ENCODE data around the gene CALHM6. TPM values are rescaled to one million over a fixed set of nuclear protein-coding genes. Genes with fewer than 3 reads are reported as not detected.

The CALHM6 gene
- total RNA-seq, 2 donors from 2014 or later, result 2.3 to 3.1 TPM

- Histone ChIP-seq H3K9me3 (no peaks in the 10 kb centered on the region), H3K4me1 (no peaks in the 10 kb centered on the region), H3K4me3 (no peak overlapping the region), H3K27me3 (no peaks in the 10 kb centered on the region), H3K36me3 (no peaks in the 10 kb centered on the region), H3K27ac (no peak overlapping the region)
- TF ChIP-seq CTCF (IDR thresholded peaks at IDR 0.05), result no peak
- DNase-seq (ENCODE audit: low spot score), result no peak
Observed at GRCh38 chr6:116458264-116458663, 2.9 kb upstream of the CALHM6 start.

- H3K9me3 ChIP-seq, result no peaks in the 10 kb centered on the region
- no peaks in the 10 kb centered on the region for H3K36me3 ChIP-seq
- H3K27me3 ChIP-seq, result no peaks in the 10 kb centered on the region
- TF ChIP-seq CTCF (IDR thresholded peaks at IDR 0.05), result no peak
- H3K4me1 ChIP-seq, result no peaks in the 10 kb centered on the region
- no peak overlapping the region for H3K27ac ChIP-seq
- DNase-seq (ENCODE audit: low spot score), result no peak
- no peak overlapping the region for H3K4me3 ChIP-seq
Observed at GRCh38 chr6:116459927-116460326, 1.2 kb upstream of the CALHM6 start.

GRCh38 chr6:116461932-116462885 is 1.0 kb downstream of the CALHM6 start:
- peak overlapping the region; percentile 21 to 57 for H3K4me3 ChIP-seq
- no peak for DNase-seq (ENCODE audit: low spot score)
- H3K9me3 ChIP-seq, result no peaks in the 10 kb centered on the region
- no peaks in the 10 kb centered on the region for H3K36me3 ChIP-seq
- H3K27ac ChIP-seq, result peak overlapping the region in 1 of 2 donors; percentile 26
- no peaks in the 10 kb centered on the region for H3K27me3 ChIP-seq
- TF ChIP-seq CTCF (IDR thresholded peaks at IDR 0.05), result peak in 1 of 2 donors; percentile 16
- no peaks in the 10 kb centered on the region for H3K4me1 ChIP-seq

DNA sequence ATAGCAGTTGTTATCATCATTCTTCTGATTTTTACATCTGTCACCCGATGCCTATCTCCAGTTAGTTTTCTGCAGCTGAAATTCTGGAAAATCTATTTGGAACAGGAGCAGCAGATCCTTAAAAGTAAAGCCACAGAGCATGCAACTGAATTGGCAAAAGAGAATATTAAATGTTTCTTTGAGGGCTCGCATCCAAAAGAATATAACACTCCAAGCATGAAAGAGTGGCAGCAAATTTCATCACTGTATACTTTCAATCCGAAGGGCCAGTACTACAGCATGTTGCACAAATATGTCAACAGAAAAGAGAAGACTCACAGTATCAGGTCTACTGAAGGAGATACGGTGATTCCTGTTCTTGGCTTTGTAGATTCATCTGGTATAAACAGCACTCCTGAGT is 2.1 kb downstream of the CALHM6 start:
- no peak overlapping the region for H3K27ac ChIP-seq
- no peaks in the 10 kb centered on the region for H3K36me3 ChIP-seq
- no peaks in the 10 kb centered on the region for H3K9me3 ChIP-seq
- TF ChIP-seq CTCF (IDR thresholded peaks at IDR 0.05), result no peak
- DNase-seq (ENCODE audit: low spot score), result no peak
- no peaks in the 10 kb centered on the region for H3K4me1 ChIP-seq
- no peak overlapping the region for H3K4me3 ChIP-seq
- H3K27me3 ChIP-seq, result no peaks in the 10 kb centered on the region

DNA sequence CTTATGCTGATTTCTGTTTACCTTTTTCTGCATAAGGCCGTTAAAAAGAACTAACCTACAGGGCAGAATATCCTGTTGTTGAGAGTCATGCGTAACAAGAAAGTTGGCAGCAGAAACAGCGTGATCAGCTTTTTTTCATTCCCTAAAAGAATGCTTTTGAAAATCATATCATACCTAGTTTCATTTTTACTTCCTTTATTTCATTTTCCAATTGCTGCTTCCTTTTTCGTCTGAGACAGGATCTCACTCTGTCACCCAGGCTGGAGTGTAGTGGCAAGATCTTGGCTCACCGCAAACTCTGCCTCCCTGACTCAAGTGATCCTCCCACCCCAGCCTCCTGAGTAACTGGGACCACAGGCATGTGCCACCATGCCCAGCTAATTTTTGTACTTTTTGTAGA is 4.1 kb downstream of the CALHM6 start:
- Histone ChIP-seq H3K27ac (no peak overlapping the region), H3K27me3 (no peaks in the 10 kb centered on the region), H3K36me3 (no peaks in the 10 kb centered on the region), H3K4me1 (peaks cover 0 to 7% of the 10 kb centered on the region in 2 donors), H3K4me3 (no peak overlapping the region), H3K9me3 (no peaks in the 10 kb centered on the region)
- no peak for DNase-seq (ENCODE audit: low spot score)
- no peak for TF ChIP-seq CTCF (IDR thresholded peaks at IDR 0.05)

Measured in right atrium auricular region (tissue), 2 donors.